ENCODE results near the gene UACA.

DNA sequence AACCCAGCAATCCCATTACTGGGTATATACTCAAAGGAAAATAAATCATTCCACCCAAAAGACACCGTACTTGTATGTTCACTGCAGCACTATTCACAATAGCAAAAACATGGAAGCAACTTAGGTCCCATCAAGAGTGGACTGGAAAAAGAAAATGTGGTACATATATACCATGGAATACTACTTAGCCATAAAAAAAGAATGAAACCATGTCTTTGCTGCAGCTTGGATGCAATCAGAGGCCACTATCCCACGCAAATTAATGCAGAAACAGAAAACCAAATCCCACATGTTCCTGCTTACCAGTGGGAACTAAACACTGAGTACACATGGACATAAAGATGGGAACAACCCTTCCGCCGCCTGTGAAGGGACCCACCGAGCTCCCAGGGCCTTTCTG, 34.2 kb downstream of the UACA start:
- TF ChIP-seq POLR2A (IDR thresholded peaks at IDR 0.05; ENCODE audit: low read depth, low read length) (no peak), TAF1 (IDR thresholded peaks at IDR 0.05; ENCODE audit: borderline replicate concordance, low read depth, low read length) (no peak), POLR2AphosphoS5 (IDR thresholded peaks at IDR 0.05; ENCODE audit: low read depth, low read length) (no peak)
